Nephron progenitor cell (in vitro differentiated cells): ENCODE measurements around the gene RIPK3.

ENCODE experiments used
- DNase-seq: peaks from one replicate; pipeline ENCODE4 v3.0.0; 2021
- H3K27ac Mint-ChIP-seq: 2 replicates; pipeline ENCODE4 v1.8.0; 2021; ENCODE audit warnings: mild to moderate bottlenecking, moderate library complexity, mixed read lengths
- H3K27me3 Mint-ChIP-seq: 2 replicates; pipeline ENCODE4 v1.8.0; 2021; ENCODE audit warnings: mild to moderate bottlenecking, low read depth, mixed read lengths; ENCODE audit not compliant: poor library complexity
- H3K36me3 Mint-ChIP-seq: 2 replicates; pipeline ENCODE4 v1.8.0; 2021; ENCODE audit warnings: low read depth, mixed read lengths
- H3K4me1 Mint-ChIP-seq: 2 replicates; pipeline ENCODE4 v1.8.0; 2021; ENCODE audit warnings: mixed read lengths
- H3K4me3 Mint-ChIP-seq: 2 replicates; pipeline ENCODE4 v1.8.0; 2021; ENCODE audit warnings: mild to moderate bottlenecking, moderate library complexity, mixed read lengths
- H3K9me3 Mint-ChIP-seq: 2 replicates; pipeline ENCODE4 v1.8.0; 2021; ENCODE audit warnings: mild to moderate bottlenecking, moderate library complexity, mixed read lengths
- TF ChIP-seq, protein P1 (sequence below): fragments of 200-600 bp; sonication (generic); IDR thresholded peaks from 2 replicates; pipeline ENCODE4 v1.5.0; 2021; ENCODE audit warnings: antibody characterized with exemption

The RIPK3 gene

DNA sequence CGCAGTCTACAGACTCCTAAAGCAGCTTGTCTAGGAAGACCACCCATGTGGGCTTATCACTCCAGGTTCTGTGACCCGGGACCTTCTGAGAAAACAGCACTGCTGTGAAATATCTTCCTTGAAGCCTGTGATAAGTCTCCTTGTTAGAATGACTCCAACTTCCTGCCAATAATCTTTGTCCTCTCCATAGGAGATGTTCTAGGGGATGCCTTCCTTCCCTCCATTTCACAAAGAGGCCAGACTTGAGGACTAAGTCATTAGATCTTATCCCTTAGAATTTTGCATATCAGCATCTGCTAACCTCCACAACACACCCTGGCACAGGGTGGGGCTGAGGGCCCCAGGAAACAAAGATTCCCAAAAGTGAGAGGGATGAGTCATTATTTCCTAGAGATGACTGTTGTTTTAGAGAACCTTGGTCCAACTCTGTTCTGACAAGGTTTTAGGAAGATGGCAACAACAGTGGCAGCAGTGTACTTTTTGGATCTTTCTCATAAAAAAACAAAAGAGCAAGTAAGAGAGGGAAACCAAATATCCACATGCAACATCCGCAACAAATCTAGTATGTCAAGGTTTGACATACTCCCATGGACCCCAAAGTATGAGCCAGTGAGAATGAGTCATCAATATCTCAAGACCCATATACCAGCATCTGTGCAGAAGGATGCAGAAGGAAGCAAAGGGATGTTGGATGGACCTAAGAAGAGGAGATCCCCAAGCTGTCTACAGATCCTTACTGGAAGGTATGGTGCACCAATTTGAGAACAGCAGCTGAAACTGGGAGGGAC lies 22.5 kb downstream of the RIPK3 start:
- H3K4me1 Mint-ChIP-seq, result peaks cover 32% of the 10 kb centered on the region
- TF ChIP-seq, protein P1, sequence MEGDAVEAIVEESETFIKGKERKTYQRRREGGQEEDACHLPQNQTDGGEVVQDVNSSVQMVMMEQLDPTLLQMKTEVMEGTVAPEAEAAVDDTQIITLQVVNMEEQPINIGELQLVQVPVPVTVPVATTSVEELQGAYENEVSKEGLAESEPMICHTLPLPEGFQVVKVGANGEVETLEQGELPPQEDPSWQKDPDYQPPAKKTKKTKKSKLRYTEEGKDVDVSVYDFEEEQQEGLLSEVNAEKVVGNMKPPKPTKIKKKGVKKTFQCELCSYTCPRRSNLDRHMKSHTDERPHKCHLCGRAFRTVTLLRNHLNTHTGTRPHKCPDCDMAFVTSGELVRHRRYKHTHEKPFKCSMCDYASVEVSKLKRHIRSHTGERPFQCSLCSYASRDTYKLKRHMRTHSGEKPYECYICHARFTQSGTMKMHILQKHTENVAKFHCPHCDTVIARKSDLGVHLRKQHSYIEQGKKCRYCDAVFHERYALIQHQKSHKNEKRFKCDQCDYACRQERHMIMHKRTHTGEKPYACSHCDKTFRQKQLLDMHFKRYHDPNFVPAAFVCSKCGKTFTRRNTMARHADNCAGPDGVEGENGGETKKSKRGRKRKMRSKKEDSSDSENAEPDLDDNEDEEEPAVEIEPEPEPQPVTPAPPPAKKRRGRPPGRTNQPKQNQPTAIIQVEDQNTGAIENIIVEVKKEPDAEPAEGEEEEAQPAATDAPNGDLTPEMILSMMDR, result no peak
- H3K9me3 Mint-ChIP-seq, result no peaks in the 10 kb centered on the region
- H3K27ac Mint-ChIP-seq, result no peak overlapping the region
- peaks cover 54% of the 10 kb centered on the region for H3K27me3 Mint-ChIP-seq
- DNase-seq, result no peak
- H3K4me3 Mint-ChIP-seq, result no peak overlapping the region
- peaks cover 1% of the 10 kb centered on the region for H3K36me3 Mint-ChIP-seq

DNA sequence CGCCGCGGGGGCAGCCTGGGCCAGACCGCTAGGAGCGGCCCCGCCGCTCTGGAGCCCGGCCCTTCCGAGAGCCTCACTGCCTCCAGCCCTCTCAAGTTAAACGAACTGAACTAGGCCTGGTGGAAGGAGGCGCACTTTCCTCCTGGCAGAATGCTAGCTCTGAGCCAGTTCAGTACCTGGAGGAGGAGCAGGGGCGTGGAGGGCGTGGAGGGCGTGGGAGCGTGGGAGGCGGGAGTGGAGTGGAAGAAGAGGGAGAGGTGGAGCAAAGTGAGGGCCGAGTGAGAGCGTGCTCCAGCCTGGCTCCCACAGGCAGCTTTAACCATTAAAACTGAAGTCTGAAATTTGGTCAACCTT lies 23.2 kb downstream of the RIPK3 start:
- Mint-ChIP-seq H3K4me1 (peaks cover 27% of the 10 kb centered on the region), H3K27me3 (peaks cover 46% of the 10 kb centered on the region)
- DNase-seq, result no peak

DNA sequence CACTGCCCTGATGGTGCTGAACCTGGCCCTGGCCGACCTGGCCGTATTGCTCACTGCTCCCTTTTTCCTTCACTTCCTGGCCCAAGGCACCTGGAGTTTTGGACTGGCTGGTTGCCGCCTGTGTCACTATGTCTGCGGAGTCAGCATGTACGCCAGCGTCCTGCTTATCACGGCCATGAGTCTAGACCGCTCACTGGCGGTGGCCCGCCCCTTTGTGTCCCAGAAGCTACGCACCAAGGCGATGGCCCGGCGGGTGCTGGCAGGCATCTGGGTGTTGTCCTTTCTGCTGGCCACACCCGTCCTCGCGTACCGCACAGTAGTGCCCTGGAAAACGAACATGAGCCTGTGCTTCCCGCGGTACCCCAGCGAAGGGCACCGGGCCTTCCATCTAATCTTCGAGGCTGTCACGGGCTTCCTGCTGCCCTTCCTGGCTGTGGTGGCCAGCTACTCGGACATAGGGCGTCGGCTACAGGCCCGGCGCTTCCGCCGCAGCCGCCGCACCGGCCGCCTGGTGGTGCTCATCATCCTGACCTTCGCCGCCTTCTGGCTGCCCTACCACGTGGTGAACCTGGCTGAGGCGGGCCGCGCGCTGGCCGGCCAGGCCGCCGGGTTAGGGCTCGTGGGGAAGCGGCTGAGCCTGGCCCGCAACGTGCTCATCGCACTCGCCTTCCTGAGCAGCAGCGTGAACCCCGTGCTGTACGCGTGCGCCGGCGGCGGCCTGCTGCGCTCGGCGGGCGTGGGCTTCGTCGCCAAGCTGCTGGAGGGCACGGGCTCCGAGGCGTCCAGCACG lies 23.8 kb downstream of the RIPK3 start:
- Mint-ChIP-seq H3K36me3 (peaks cover 4% of the 10 kb centered on the region), H3K4me1 (peaks cover 26% of the 10 kb centered on the region), H3K27ac (peak overlapping the region; percentile 26), H3K4me3 (no peak overlapping the region), H3K27me3 (peaks cover 45% of the 10 kb centered on the region), H3K9me3 (no peaks in the 10 kb centered on the region)
- TF ChIP-seq, protein P1, result no peak
- no peak for DNase-seq

More for the DNA sequence above, 23.2 kb downstream of the RIPK3 start:
- Mint-ChIP-seq H3K9me3 (no peaks in the 10 kb centered on the region), H3K36me3 (peaks cover 4% of the 10 kb centered on the region), H3K4me3 (no peak overlapping the region), H3K27ac (no peak overlapping the region)
- TF ChIP-seq, protein P1, result no peak

DNA sequence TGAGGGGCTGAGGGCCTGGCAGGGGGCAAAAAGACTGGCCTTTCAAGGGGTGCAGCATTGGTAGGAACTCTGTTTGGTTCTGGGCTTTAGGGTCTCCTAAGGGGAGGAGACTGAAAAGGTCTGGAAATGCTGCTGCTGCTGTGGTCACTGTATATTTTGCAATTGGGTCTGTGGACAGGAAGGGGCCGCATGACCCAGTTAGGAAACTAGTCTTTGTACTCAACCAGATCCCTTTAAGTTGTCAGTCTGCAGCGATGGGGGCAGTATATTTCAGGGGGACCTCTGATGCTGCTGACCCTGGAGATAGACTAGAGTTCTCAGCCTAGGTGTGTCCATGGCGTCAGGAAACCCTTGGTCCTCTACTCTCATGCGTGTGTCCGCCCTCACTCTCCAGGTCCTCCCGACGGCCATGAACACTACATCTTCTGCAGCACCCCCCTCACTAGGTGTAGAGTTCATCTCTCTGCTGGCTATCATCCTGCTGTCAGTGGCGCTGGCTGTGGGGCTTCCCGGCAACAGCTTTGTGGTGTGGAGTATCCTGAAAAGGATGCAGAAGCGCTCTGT lies 24.5 kb downstream of the RIPK3 start:
- Mint-ChIP-seq H3K4me3 (no peak overlapping the region), H3K9me3 (no peaks in the 10 kb centered on the region), H3K4me1 (peaks cover 24% of the 10 kb centered on the region), H3K27me3 (peaks cover 43% of the 10 kb centered on the region), H3K27ac (peak overlapping the region; percentile 39), H3K36me3 (peaks cover 5% of the 10 kb centered on the region)
- DNase-seq, result no peak
- TF ChIP-seq, protein P1, result no peak

DNA sequence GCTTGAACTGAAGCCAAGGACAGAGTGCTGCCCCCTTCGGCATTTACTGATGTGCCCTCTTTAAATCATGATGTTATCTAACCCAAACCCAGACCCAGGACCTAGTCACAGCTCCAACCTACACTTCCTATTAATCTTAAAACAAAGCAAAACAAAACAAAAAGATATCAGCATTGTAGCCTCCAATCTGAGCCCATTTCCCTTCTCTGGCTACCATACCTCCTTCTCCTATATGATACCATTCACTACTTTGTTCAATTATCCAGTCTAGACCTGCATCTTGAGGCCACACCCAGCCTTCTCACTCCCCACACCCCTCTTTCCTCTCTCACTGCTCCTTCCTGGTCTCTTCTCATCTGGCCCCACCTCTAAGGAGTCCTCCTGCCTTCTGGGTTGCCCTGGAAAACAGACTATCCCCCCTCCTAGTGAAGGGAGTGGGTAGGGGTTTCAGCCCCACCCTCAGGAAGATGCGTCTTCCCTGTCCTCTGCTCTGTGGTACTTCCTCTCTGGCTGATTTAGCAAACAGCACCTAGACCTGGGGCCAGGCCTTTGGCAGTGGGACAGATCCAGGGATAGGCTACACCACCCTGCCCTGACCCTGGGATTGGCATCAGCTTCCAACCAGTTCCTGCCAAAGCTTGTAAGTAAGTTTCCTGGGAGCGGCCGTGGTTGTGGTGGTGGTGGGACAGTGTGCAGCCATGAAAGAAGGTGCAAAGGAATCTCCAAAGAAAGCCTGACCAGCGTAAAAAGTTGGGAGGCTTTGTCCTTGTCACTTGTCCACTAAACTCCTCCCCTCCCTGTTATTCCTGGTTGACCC lies 25.2 kb downstream of the RIPK3 start:
- H3K4me1 Mint-ChIP-seq, result peaks cover 17% of the 10 kb centered on the region
- H3K9me3 Mint-ChIP-seq, result no peaks in the 10 kb centered on the region

More for the DNA sequence above, 25.2 kb downstream of the RIPK3 start:
- no peak overlapping the region for H3K27ac Mint-ChIP-seq
- H3K4me3 Mint-ChIP-seq, result no peak overlapping the region
- DNase-seq, result no peak
- peaks cover 36% of the 10 kb centered on the region for H3K27me3 Mint-ChIP-seq
- TF ChIP-seq, protein P1, result no peak
- H3K36me3 Mint-ChIP-seq, result peaks cover 8% of the 10 kb centered on the region
